A673 (cell line): ENCODE results near the gene GFPT1.

ENCODE experiments used
- EZH2 ChIP-seq: fragments of 200-600 bp; sonication (generic); IDR thresholded peaks from 2 replicates; pipeline ENCODE4 v1.6.1; 2017; ENCODE audit warnings: borderline replicate concordance, low read depth, mild to moderate bottlenecking, mixed read lengths, antibody characterized with exemption, low read length; ENCODE audit not compliant: poor library complexity, severe bottlenecking
- TF ChIP-seq, protein P1 (sequence below): fragments of 300-800, 200-600 bp; sonication (generic); conservative IDR thresholded peaks from 2 replicates; pipeline ENCODE4 v1.5.1; 2017; ENCODE audit warnings: low read depth, mild to moderate bottlenecking, antibody characterized with exemption, low read length, moderate library complexity, mixed read lengths

DNA sequence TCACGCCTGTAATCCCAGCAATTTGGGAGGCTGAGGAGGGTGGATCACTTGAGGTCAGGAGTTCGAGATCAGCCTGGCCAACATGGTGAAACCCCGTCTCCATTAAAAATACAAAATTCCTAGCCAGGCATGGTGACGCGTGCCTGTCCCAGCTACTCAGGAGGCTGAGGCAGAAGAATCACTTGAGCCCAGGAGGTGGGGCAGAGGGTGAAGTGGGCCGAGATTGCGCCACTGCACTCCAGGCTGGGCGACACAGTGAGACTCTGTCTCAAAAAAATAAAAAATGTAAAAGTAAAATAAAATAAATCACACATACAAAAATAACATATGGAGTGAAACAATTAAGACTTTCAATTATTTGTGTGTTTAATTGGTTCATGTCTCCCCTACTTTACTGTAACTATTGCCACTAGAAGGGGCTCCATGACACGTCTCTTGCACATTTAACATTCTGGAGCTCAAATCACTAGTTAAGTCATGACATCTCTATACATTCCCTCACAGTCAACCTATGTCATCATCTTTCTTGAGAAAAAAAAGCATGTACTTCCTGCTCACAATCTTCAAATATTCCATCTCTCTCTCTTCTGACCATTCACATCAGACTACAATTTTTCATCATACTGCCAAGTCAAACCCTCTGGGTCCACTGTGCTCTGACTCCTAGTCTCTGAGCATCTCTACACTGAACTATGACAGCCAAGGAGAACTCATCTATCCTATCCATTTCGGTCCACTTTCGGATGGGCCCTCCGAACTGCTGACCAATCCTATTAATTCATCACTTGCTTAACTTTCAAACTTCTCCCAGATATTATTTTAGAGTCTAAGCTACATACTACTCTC lies 6.7 kb downstream of the GFPT1 start:
- no peak for TF ChIP-seq EZH2
- TF ChIP-seq, protein P1, sequence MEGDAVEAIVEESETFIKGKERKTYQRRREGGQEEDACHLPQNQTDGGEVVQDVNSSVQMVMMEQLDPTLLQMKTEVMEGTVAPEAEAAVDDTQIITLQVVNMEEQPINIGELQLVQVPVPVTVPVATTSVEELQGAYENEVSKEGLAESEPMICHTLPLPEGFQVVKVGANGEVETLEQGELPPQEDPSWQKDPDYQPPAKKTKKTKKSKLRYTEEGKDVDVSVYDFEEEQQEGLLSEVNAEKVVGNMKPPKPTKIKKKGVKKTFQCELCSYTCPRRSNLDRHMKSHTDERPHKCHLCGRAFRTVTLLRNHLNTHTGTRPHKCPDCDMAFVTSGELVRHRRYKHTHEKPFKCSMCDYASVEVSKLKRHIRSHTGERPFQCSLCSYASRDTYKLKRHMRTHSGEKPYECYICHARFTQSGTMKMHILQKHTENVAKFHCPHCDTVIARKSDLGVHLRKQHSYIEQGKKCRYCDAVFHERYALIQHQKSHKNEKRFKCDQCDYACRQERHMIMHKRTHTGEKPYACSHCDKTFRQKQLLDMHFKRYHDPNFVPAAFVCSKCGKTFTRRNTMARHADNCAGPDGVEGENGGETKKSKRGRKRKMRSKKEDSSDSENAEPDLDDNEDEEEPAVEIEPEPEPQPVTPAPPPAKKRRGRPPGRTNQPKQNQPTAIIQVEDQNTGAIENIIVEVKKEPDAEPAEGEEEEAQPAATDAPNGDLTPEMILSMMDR = no peak
